Hematopoietic multipotent progenitor cell treated with erythropoietin and hydrocortisone succinate and interleukin-3 and kit ligand, for 17 days (in vitro differentiated cells): ENCODE data around the gene AHCYL1.
"Not testable (repeated sequence)": the region's sequence is repeated elsewhere in the genome, so short reads cannot be mapped to it uniquely, and the experiment has no call there.

Experiments used
- DNase-seq: peaks from one replicate; pipeline ENCODE4 v3.0.0-alpha.2; 2015; ENCODE audit warnings: low spot score

Gene AHCYL1

GRCh38 chr1:109984456-109985246 is at the start of gene AHCYL1:
AHCYL1 (plus strand) TSS chr1:109984765; CDS start chr1:109985053, 288 bp downstream.
- DNase-seq = peak; percentile 99

GRCh38 chr1:109935451-109935900 is 49.1 kb upstream of the AHCYL1 start:
- DNase-seq = no peak

DNA sequence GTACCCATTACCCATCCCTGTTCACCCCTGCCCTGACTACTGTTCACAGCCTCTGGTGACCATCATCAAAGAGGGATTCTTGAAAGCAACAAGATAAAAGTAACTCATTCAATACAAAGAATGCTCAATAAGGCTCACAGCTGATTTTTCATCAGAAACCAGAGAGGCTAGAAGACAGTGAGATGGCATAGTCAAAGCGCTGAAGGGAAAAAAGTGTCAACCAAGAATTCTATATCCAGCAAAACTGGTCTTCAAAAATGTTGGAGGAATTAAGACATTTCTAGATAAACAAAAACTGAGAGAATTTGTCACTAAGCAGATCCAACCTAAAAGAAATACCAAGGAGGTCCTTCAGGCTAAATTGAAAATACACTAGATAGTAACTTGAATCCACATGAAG is 46.8 kb upstream of the AHCYL1 start:
- no peak for DNase-seq

GRCh38 chr1:109938556-109938955 is 46.0 kb upstream of the AHCYL1 start:
- no peak for DNase-seq

GRCh38 chr1:109942434-109942833 is 42.1 kb upstream of the AHCYL1 start:
- DNase-seq = no peak

DNA sequence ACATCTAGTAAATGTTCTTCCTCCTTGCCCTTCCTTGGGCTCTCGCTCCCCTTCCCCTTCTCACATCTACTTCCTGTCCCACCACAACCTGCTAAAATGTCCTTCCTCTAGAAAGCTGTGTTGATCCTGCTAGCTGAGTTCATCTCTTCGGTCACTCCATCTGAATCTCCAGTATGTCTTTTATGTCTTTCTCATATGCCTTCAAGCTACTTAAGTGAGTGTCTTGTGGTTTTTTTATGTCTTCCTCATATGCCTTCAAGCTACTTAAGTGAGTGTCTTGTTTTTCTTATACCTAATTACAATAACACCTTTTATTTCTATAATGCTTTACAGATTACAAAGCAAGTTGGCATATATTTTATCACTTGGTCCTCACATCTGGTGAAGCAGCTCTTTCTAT is 40.0 kb upstream of the AHCYL1 start:
- DNase-seq = no peak

DNA sequence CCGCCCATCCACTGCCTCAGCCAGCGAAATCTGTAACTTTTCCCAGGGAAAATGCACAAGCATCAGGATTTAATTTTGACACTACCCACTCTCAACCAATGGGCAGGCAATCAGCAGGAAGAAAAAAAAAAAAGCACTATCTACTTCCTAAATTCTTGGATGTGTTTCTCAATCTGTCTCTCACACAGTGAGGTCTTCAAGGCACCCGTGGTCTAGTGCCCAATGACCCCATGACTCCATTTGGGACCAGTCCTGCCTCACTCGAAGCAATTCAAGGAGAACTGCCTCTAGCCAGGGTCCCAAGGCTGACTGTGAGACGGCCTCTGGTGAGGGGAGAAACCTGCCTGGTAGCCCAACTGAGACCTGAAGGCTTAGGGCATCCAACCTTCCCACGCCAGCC is 38.1 kb upstream of the AHCYL1 start:
- DNase-seq = no peak

GRCh38 chr1:109947582-109948284 is 36.8 kb upstream of the AHCYL1 start:
- DNase-seq = no peak

GRCh38 chr1:109948285-109948630 is 36.3 kb upstream of the AHCYL1 start:
- no peak for DNase-seq

DNA sequence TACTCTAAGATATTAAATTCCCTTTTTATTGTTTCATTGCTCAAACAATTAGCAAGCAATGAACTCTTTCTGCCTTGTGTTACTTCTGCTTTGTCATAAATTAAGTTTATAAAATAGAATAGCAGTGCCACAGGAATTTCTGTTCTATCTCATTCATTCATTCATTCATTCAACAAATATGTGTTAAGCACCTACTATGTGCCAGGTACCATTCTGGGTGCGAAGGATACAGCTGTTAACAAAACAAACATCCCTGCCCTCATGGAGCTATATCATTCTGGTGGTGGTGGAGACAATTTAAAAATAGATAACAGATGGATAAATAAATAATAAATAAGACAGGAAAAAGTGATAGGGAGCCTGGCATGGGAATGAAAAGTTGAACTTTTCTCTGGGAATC is 34.5 kb upstream of the AHCYL1 start:
- DNase-seq = no peak

DNA sequence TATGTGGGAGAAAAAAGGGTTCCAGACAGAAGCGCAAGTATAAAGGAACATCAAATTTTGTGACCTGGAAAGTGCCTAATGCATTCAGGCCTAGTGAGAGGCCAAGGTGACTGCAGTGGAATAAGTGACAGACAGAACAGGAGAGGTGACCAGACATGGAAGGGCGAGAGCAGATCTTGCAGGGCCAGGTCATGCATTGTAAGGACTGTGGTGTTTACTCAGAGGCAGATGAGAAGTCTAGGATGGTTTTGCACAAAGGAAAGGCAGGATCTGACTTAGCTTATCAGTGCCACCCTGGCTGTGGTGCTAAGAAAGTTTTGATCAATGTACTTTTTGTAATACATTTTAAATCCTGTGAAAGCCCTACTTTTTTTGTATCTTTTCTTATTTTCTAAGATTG is 34.1 kb upstream of the AHCYL1 start:
- DNase-seq = no peak

DNA sequence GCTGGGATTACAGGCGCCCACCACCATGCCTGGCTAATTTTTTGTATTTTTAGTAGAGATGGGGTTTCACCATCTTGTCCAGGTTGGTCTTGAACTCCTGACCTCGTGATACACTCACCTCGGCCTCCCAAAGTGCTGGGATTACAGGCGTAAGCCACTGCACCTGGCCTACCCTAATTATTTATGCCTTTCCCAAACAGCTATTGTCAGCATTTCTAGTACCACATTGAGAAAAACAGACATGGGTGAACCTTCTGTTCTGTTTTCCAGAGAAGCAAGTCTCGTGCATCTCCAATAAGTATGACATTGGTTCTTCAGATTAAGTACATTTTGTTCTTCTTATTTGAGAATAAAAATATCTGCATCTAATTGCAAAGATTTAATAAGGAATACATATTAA is 33.1 kb upstream of the AHCYL1 start:
- not testable (repeated sequence) for DNase-seq

DNA sequence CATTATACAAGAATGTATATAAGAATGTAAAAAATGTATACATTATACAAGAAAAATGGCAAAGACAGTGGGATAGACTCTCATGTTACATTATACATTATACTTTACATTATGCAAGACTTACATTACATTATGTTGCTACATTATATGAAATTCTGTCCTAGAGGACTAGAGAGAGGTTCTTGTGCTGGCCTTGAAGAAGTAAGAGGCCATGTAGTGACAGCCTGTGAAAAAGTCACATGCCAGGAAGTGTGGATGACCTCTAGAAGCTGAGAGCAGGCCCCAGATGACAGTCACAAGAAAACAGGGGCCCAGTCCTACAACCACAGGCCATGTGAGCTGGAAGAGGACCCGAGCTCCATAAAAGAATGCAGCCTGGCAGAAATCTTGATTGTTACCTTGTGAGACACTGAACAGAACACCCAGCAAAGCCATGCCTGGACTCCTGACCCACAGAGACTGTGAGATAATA is 30.5 kb upstream of the AHCYL1 start:
- DNase-seq = no peak

DNA sequence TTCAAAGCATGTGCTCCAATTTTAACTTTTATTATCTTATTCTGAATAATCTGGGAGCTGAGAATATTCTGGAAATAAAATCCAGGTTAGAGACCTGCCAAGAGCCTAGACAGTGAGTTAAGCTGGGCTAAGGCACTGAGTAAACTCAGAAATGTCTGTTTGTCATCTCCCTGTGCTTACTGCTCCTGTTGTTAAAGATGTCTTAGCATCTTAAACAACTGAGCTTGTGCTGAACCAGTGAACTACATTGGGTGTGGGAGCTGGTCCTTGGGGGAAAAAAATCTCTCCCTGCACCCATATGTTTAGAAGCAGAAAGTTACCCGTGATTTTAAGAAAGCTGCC is 25.0 kb upstream of the AHCYL1 start:
- no peak for DNase-seq

DNA sequence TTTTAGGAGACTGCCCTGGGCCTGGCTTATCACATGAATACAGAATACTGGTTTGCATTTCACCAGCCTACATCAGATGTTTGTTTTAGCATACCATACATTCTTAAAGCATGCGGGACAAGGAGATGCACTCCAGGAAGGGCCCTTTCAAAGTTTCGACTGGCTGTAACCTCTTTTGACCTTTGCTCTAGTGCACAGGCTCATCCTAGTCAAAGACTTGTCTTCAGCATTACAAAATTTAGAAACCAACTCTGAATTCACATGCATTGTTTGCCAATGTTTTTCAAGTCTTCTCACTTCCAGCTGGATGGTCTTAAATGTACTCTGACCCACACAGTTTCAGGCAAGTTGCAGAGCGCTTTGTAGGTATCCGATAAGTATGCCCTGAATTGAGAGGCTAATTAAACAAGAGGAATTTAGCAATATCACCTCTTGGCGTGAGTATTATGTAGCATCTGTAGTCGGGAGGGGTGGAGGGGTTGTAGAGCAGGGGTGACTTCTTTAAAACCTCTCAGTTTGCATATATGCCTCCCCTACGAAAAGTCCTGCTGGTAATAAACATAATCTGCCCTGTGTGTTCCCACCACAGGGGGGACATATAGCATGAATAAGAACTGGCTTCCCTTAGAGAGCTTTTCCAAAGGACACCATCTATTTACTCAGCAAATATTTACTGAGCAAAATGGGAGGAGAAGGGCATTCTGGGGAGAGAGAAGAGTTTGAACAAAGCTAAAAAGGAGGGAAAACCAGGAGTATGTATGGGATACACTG is 24.4 kb upstream of the AHCYL1 start:
- DNase-seq = no peak

- no peak for DNase-seq
These were observed 23.8 kb upstream of the AHCYL1 start for GRCh38 chr1:109960745-109961094.

- DNase-seq = no peak
These were observed 20.7 kb upstream of the AHCYL1 start for GRCh38 chr1:109963864-109964263.

- no peak for DNase-seq
These were observed 15.3 kb upstream of the AHCYL1 start for GRCh38 chr1:109969146-109969829.

- DNase-seq = no peak
These were observed 14.7 kb upstream of the AHCYL1 start for GRCh38 chr1:109969907-109970306.

DNA sequence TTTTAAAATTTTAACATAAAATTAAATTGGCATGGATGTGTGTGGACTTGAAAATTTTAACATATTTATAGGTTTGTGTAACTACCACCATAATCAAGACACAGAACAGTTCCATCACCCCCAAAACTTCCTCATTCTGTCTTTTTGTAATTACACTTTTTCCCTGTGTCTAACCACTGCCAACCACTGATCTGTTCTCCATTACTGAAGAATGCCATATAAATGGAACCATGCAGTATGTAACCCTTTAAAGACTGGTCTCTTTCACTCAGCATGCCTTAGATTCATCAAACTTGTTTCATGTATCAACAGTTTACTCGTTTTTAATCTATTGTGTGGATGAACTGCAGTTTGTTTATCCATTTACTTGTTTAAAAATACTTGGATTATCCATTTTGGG is 13.0 kb upstream of the AHCYL1 start:
- DNase-seq = no peak

DNA sequence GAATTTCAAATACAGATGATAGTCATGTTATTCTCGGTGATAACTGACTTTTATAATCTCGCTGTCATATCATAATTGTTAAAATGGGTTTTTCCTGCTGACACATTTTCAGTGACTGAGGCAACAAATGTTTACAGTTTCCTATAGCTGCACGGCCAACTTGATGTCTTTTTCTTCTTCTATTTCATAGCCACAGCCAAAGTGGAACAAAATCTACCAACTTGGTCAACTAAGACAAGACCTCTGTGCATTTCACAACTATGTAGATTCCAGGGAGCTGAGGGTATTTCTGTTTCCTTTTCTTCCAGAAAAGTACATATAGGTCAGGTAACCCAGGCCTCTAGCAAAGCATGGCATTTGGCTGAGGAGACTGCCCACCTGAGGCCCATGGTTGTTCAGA is 10.4 kb upstream of the AHCYL1 start:
- DNase-seq = no peak

DNA sequence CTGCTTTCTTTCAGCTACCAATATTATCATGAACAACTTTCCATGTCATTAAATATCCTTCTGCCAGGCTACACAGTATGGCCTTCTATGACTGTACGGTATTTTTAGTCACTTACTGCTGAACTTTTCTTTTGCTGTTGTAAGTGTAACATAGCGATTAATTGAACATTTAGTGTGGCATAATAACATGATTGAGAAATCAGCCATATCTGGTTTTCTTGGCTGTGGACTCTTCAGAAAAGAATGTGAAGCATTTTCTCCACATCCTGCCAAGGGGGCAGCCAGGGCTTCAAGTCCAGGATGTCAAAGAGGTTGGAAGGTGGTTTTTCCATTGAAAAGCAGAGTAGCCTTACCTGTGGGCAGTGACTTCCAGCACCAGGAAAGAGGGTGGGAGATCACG is 8.8 kb upstream of the AHCYL1 start:
- DNase-seq = no peak
